HG03520 (cell line): ENCODE measurements around the gene GNA15.

Experiments used
- ATAC-seq: cut with Tn5 transposase; IDR thresholded peaks from one replicate; pipeline ENCODE4 v1.9.1; 2021; ENCODE audit warnings: mild to moderate bottlenecking, moderate library complexity; ENCODE audit not compliant: unreplicated experiment

The GNA15 gene

DNA sequence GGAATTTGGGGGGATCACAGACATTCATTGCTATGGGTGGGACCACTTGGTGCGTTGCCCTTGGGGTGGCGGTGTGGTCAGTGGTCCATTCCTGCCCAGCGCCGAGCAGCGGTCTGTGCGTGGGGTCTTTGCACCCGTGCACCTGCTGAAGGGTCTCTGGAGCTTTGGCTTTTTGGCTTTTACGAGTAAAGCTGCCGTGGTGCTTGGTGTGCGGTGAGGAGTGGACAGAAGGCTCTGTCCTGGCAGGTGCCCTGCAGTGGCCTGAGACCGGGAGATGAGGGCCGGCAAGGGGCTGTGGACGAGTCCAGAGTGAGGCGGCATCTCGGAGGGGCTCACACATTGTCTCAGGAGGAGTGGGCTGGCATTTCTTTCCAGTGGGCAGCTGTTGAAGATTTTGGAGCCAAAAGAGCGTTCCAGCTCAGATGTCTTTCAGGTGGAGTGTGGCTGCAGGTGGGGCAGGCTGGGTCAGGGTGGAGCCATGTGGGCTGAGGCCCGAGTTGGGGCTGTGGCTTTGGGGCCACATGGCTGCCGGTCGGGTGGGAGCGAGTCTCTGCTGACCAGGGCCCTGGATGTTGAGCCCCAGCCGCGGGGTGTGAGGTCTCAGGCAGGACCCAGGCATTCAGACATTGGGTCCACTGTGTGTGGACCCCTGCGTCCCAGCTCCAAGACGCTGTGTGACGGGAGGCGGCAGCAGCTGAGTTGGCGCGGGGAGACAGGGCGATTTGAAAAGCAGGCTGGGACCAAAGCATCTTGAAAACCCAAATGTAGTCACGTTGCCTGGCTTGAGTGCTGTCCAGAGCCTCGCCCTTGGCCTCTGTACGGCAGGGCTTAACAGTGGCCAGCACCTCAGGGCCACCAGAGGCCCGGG, 30.0 kb upstream of the GNA15 start:
- no peak for ATAC-seq

DNA sequence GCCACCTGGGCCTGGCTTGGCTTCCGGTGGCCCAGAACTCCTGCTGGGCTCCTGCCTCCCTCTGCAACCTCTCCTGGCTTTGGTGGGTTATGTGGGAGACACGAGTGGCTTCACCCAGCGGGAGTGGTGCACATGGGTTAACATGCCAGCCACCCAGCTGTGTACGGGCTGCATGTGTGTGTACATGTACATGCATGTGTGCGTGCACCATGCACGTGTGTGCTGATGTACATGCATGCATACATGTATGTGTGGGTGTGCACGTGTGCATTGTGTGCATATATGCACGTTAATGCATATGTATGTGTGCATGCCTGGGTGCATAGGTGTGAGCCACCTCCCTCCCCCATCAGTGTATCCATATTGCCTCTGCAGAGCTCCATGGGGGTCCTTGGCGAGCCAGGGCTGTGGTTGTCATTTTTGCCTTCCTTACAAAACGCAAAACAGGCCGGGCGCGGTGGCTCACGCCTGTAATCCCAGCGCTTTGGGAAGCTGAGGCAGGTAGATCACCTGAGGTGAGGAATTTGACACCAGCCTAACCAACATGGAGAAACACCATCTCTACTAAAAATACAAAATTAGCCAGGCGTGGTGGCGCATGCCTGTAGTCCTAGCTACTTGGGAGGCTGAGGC, 29.2 kb upstream of the GNA15 start:
- no peak for ATAC-seq

DNA sequence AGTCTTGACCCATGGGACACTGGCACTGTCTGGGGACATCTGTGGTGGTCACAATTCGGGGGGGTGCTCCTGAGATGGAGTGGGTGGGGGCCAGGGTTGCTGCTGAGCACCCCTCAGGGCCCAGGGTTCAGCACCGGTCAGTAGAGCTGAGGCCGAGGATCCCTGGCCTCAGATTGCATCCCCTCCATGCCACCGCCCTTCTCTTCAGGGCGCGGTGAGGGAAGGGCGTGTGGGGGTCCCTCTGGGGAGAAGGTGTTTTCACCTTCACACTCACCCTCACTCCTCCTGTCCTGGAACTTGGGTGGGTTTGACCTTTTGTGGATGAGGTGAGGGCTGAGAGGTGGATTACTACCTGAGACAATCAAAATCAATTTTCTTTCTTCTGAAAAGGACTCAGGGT, 28.2 kb upstream of the GNA15 start:
- ATAC-seq, result no peak

DNA sequence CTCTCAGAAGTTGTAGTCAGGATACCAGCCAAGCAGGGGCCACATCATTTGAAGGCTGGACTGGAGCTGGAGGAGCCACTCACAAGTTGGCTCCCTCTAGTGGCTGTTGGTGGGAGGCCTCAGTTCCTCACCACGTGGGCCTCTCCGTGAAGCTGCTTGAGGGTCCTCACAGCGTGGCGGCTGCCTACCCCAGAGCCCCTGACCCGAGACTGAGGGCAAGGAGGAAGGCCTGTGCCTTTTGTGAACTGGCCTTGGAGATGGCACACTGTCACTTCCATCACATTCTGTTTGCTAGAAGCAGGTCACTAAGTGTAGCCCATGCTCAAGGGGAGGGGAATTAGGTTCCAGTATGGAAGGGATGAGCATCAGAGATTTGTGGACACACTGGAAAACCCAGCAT, 27.1 kb upstream of the GNA15 start:
- ATAC-seq, result no peak

DNA sequence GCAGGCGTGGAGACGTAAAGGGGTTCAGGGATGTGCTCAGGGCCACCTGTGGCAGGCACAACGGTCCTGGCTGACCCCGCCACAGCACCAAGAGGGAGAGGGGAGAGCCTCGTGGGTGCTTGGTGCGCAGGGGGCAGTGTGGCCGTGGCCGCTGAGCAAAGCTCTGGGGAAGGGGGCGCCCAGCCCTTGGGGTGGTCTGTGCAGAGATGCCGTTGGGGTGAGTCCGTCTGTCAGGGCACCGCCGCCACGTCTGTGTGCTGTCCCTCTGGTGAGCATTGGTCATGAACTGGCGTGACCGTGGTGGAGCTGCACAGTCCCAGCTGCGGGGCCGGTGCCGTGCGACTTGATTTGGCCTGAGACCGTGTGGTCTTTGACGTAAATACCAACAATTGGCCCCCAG, 26.3 kb upstream of the GNA15 start:
- ATAC-seq, result no peak

DNA sequence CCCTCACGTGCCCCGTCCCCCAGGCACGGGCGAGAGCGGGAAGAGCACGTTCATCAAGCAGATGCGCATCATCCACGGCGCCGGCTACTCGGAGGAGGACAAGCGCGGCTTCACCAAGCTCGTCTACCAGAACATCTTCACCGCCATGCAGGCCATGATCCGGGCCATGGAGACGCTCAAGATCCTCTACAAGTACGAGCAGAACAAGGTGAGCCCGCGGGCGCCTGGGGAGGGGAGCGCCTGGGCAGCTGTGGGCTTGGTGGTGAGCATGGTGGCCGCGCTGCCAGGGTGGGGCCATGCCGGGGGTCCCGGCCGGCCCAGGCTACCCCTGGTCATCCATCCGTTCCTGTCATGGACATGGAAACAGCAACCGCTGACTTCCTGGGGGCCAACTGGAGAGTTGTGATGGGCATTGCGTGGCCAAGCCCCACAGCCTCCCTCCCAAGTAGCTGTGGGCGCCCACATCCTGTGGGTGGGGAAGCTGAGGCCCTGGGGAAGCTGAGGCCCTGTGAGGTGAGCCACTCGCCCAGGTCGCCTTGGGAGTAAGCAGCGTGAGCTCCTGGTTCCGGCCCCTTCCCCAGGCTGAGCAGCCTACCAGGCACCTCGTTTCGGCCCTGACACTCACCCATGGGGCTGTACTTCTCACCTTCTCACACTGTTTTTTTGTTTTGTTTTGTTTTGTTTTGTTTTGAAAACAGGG, 25.6 kb upstream of the GNA15 start:
- ATAC-seq, result no peak

DNA sequence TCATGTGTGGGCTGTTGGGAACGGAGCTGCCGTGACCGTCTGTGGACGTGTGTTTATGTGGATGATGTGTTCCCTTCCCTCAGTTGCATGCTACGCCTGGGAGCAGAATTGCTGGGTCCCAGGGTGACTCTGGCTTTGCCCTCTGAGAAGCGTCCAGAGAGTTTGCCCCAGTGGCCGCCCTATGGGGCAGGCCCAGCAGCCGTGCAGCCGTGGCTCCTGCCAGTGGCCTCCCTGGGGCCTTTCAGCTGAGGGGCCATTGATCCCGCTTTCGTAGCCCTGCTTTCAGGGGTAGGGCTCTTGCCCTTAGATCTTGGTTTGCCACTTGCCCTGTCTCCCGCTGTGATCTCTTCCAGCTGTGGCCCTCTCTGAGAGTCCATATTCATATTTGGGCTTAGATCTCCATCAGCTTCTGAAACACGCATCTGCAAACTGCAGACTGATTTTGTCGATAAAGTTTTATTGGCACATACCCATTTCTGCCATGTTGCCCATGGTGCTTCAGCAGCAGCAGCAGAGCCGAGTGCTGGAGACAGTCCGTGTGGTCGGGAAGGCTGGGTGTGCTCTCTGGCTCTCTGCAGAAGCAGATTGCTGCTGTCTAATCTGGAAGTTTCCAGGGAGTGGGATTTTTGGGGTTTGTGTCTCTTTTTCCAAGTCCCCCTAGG, 24.1 kb upstream of the GNA15 start:
- no peak for ATAC-seq

DNA sequence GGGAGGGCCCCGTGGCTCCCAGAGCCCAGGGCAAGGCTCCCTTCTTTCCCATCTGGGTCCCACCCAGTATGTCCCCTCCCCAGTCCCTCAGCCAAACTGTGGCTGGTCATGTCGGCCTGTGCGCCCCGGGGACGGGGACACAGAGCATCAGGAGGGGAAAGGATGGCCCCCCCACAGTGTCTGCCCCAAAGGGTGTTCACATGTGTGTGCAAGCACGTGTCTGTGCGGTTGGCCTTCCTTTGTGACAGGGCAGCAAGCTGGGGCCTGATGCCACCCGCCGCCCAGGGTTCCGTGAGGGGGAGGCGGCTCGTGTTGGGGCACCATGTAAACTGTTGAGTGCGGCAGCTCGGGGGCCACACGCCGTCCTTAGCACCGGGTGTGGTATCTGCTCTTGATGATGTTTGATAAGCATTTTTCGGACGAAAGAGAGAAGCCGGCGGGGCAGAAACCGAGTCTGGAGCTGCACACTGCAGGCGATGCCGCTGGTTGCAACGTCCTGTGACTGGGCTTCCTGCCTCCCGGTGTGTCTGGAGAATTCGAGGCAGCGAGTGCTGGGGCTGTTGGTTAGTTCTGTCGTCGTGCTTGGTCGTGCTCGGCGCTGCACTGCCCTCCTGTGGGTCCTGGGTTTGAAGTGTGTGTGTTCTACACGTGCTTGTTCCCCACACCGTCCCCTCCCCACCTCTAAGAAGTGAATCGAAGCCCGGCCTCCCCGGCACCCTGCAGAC, 23.3 kb upstream of the GNA15 start:
- ATAC-seq, result no peak

DNA sequence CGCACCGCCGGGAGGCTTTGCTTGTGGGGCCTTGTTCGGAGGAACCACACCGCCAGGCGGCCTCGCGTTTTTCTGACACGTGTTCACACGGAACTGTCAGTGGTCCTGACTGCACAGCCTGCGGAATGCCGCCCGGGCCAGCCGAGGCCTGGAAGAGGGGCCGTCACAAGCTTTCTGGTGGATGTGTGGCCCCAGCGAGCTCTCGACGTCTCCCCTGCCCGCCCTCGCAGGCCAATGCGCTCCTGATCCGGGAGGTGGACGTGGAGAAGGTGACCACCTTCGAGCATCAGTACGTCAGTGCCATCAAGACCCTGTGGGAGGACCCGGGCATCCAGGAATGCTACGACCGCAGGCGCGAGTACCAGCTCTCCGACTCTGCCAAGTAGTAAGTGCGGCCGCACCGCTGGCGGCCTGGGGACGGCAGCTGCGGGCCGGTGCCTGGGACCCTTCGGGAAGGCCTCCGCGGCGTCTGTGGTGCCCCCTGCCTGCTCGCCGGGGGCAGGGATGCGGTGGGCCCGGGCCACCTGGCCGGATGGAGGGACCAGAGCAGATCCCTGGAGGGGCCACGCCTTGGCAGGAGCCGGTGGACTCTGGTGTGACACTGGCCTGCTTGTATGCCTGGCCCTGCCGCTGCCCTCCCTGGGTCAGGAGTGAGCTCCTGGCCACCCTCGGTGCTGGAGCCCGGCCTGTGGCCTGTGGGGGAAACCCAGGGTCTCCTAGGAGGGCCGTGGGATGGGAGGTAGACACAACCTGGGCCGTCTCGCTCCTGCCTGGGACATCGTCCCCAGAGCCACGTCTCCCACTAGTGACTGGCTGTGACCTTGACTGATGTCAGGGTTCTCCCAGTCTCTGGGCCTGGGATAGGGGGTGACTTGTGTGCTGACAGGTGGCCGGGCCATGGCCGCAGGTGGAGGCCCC, 22.5 kb upstream of the GNA15 start:
- ATAC-seq, result no peak

DNA sequence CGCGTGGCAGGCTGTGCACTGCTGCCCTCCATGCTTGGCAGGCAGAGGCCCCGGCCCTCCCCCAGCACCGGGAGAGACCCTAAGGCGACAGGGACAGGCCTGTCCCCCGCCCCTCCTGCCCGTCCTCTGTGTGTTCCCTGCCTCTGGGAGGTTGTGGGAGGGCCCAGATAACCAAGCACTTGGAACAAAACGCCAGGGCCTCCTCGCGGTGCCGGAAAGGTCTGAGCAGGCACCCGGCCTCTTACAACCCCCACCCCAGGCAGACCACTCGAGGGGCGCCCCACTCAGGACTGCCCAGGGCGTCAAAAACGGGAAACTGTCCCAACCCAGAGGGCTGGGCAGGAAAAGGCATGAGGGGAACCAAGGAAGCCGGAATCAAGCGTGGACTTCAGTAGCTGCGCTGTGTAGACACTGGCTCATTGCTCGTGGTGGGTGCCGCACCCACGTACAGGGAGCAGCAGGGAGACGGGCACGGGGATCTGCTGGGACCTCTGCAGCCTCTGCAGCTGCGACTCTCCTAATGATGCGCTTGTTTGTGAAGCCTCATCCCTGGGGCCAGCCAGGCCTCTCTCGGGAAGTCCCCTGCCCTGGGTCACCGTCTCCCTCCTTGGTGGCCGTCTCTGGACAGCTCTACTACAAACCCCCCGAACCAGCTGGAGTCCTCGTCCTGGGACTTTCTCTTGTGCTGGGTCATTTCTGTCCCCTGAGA, 21.7 kb upstream of the GNA15 start:
- ATAC-seq, result no peak

DNA sequence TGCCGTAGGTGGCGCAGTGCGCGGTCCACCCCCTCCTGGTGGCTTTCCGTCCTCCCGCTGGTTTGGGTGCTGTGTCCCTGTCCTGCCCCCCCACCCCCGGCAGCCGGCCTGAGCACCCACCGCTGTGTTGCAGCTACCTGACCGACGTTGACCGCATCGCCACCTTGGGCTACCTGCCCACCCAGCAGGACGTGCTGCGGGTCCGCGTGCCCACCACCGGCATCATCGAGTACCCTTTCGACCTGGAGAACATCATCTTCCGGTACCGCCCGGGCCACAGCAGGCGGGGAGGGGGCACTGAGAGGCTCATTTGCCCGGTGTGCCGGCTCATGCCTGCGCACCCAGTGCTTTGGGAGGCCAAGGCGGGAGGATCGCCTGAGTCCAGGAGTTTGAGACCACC, 21.0 kb upstream of the GNA15 start:
- no peak for ATAC-seq

DNA sequence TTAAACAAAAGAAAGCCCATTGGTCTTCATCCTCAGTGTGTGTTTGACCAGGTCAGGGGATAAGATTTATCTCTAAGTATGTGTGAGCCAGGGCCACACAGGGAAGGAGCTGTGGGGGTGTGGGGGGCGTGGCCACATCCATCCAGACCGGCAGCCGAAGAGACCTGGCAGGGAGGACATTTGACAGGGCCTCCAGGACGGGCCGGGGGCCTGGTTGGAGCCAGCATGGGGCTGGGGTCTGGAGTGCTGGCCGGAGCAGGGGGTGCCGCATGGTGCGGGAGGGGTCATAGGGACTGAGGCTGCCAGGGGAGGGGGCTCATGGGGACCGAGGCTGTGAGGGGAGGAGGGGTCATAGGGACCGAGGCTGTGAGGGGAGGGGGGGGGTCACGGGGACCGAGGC, 20.4 kb upstream of the GNA15 start:
- no peak for ATAC-seq

DNA sequence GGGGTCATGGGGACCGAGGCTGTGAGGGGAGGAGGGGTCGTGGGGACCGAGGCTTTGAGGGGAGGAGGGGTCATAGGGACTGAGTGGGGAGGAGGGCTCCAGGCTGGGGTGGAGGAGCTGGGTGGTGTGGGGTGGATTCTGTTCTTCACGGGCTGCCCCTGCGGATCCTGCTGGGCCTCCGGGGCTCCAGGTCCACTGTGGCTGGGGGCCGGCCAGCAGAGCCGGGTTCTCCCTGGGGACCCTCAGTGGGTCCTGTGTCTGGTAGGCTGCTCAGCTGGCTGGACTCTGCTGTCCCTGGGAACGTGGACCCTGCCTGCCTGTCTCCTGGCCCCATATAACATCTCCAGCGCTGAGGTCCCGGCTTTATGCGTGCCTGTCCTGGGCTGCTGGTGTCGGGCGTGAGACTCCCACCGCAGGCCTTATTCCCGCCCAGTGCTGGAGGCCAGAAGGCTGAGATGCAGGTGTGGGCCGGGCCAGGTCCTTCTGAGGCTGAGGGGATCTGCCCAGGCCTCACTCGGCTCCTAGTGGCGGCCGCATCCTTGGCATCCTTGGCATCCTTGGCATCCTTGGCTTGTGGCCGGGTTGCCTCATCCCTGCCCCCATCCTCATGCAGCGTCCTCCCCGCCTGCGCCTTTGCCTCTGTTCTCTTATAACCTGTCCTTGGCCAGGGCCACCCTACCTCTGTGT, 19.8 kb upstream of the GNA15 start:
- no peak for ATAC-seq

DNA sequence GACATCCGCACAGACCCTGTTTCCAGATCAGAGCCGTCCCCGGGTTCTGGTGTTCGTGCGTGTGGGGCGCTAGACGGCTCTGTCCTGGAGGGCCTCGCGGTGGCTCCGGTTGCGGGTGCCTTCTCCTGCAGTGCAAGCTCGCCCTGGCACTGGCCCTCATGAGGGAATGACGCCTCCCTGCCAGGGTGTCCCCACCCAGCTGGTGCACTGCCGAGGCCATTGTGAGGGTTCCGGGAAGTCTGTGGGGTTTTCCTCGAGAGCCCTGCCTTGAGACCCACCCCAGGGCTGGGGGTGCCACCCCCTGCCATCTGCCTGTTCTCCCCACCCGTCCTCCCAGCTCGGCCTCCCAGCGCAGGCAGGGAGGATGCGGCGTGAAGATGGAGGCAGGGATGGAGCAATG, 19.2 kb upstream of the GNA15 start:
- no peak for ATAC-seq

DNA sequence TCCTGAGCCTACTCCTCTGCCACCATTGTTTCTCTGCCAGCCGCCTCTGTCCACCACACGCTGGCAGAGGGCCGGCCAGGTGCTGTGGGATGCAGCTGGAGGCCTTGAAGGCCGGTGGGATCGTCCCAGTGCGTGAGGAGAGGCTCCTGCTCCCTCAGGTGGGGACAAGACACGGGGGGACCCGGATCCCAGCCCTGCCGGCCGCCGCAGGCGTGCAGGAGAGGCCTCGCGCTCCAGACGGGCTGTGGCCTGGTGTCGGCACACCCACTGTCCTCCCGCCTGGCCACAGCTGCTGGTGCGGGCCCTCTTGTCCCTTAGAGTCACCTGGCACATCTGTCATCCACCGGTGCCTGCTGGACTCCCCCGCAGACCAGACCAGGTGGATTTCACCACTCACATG, 18.1 kb upstream of the GNA15 start:
- ATAC-seq, result no peak

DNA sequence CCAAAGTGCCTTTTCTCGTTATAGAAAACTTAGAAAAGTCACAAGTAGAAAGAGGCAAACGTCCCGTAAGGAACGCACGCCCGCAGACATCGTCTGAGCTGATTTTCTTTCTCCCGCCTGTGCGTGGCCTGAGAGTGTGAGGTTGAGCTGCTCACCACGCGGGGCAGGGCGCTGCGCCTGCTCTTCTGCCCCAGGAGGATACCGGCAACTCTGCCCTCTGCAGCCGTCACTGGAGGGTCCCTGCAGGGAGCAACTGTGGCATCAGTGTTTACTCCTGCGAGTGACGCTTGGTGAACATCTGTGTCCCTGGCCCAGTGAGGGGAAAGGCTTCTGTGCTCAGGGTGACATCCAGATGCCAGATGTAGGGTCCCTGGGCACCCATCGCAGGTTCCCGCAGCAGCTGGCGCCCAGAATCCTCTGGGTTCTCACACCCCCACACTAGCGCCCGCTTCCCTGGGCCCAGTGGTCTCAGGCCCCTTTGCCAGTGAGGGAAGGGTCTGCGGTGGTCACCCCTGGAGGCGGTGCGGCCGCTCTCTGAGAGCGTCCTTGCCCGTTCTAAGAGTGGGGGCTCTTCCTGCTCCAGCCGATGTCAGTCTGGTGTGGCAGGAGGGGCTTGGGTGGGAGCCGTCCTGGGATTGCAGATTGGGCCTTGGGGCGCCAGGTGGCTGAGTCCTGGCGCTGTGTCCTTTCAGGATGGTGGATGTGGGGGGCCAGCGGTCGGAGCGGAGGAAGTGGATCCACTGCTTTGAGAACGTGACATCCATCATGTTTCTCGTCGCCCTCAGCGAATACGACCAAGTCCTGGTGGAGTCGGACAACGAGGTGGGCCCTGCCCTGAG, 17.4 kb upstream of the GNA15 start:
- no peak for ATAC-seq

DNA sequence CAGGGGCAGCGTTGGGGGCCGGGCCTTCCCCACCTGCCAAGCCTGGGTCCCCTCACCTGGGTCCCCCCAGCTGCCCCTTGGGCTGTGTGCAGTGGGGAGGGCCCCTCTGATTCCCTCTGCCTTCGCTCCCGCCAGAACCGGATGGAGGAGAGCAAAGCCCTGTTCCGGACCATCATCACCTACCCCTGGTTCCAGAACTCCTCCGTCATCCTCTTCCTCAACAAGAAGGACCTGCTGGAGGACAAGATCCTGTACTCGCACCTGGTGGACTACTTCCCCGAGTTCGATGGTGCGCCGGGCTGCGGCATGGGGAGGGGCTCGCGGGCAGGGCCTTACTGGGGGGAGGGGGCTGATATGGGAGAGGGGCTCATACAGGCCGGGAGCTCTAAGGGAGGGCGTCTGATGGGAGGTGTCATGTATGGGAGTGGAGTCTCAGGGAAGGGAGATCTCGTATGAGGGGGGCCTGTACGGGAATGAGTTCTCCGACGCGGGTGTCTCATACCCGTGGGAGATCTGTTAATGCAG, 16.7 kb upstream of the GNA15 start:
- ATAC-seq, result no peak
